Effector memory CD4-positive, alpha-beta T cell (primary cell): ENCODE data around the gene ABCB9.
A peak's percentile ranks its signal among the peaks of the same experiment; 100 is the strongest.

Source experiments
- DNase-seq, 3 donors: peaks; one replicate each; pipeline ENCODE4 v3.0.0-alpha.2; 2020
- H3K27ac ChIP-seq: 2 replicates; pipeline ENCODE4 v1.7.0; 2013; ENCODE audit warnings: mild to moderate bottlenecking, low read length, moderate library complexity; ENCODE audit not compliant: insufficient read depth, poor library complexity, severe bottlenecking
- H3K27me3 ChIP-seq: replicated peaks from 2 replicates; pipeline ENCODE4 v1.7.0; 2013; ENCODE audit warnings: mild to moderate bottlenecking, low read length; ENCODE audit not compliant: insufficient read depth, control insufficient read depth, poor library complexity, severe bottlenecking
- H3K36me3 ChIP-seq: 2 replicates; pipeline ENCODE4 v1.7.0; 2013; ENCODE audit warnings: mild to moderate bottlenecking, low read length, moderate library complexity; ENCODE audit not compliant: control insufficient read depth, insufficient read depth
- H3K4me1 ChIP-seq: 2 replicates; pipeline ENCODE4 v1.7.0; 2013; ENCODE audit warnings: low read length, mild to moderate bottlenecking; ENCODE audit not compliant: control insufficient read depth, insufficient read depth, poor library complexity, severe bottlenecking
- H3K4me3 ChIP-seq: 2 replicates; pipeline ENCODE4 v1.7.0; 2013; ENCODE audit warnings: low read length, low read depth, mild to moderate bottlenecking; ENCODE audit not compliant: insufficient read depth, poor library complexity, severe bottlenecking
- H3K9me3 ChIP-seq: 2 replicates; pipeline ENCODE4 v1.7.0; 2013; ENCODE audit warnings: mild to moderate bottlenecking, low read length, moderate library complexity; ENCODE audit not compliant: control insufficient read depth

Gene ABCB9

DNA sequence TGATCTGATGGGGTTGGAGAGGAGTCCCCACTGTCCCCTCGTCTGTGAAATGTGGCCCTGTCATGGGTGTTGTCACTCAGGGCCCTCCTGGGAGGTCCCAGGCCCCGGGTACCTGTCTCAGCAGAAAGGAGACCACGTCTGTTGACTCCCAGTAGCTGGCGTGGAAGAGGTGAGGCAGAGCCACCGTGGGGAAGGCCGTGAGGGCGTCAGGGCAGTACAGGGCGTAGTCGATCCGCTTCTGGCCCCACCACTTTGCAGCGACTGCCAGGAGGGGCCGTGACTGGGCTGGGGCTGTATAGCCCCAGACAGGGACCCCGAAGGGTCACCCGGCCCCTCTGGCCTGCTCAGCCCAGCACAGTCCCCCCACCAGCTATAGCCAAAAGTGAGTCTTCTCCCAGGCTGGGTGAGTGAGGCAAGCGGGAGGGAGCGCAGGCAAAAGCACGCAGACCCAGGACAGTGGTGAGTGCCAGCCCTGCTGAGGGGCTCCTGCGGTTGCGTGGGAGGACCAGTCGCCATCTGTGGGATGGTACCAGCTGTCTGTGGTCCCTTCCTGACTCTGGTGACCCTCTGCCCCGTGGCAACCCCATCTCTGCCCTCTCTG is 22.4 kb upstream of the ABCB9 start:
- Histone ChIP-seq H3K27ac (no peak overlapping the region), H3K27me3 (no peaks in the 10 kb centered on the region), H3K9me3 (no peaks in the 10 kb centered on the region), H3K36me3 (peaks cover 11% of the 10 kb centered on the region), H3K4me3 (no peak overlapping the region), H3K4me1 (peaks cover 4% of the 10 kb centered on the region)
- no peak for DNase-seq

GRCh38 chr12:122988036-122988435 is 21.8 kb upstream of the ABCB9 start:
- peaks cover 13% of the 10 kb centered on the region for H3K36me3 ChIP-seq
- H3K4me3 ChIP-seq, result no peak overlapping the region
- no peaks in the 10 kb centered on the region for H3K9me3 ChIP-seq
- no peak for DNase-seq
- H3K27me3 ChIP-seq, result no peaks in the 10 kb centered on the region
- peaks cover 5% of the 10 kb centered on the region for H3K4me1 ChIP-seq
- H3K27ac ChIP-seq, result no peak overlapping the region

DNA sequence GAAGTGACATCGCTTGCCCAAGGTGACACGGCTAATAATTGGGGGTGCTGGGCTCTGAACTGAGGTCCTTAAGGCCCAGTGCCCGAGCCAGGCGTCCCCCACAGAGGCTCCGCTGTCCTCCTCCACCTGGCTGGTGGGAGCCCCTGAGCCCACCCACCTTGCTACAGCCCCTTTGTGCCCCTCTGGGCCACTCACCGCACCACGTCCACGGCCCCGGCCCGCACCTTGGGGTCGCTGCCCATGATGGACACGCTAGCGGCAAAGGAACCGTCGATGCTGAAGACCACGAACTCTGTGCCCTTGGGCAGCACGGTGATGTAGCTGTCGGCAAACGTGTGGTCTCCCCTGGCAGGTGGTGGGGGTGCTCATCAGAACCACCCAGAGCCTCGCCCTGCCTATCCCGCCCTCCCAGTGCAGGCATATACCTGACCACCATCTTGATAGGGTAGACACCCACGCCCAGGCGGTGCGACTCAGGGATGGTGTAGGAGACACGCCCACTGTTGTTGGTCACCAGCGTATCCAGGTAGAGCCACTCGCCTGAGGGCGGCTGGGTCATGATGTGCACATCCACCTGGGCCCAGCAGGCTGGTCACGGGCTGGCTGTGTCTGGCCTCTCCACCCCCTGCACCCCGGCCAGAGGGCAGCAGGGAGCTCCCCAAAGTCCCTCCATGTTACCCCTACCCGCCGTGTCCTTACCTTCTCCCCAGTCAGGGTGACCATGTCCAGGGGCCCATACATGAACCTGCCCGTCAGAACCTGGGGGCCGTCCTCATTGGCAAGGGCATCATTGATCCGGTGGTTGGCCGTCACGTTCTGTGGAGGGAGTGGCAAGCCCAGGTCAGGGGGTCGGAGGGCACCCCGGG is 21.1 kb upstream of the ABCB9 start:
- Histone ChIP-seq H3K9me3 (no peaks in the 10 kb centered on the region), H3K27ac (no peak overlapping the region), H3K4me1 (peaks cover 11% of the 10 kb centered on the region), H3K36me3 (peaks cover 20% of the 10 kb centered on the region), H3K27me3 (no peaks in the 10 kb centered on the region), H3K4me3 (no peak overlapping the region)
- no peak for DNase-seq

- no peak overlapping the region for H3K27ac ChIP-seq
- no peak for DNase-seq
- H3K4me3 ChIP-seq, result no peak overlapping the region
- H3K36me3 ChIP-seq, result peaks cover 20% of the 10 kb centered on the region
- peaks cover 20% of the 10 kb centered on the region for H3K4me1 ChIP-seq
- H3K27me3 ChIP-seq, result no peaks in the 10 kb centered on the region
- no peaks in the 10 kb centered on the region for H3K9me3 ChIP-seq
Observed at GRCh38 chr12:122986258-122986871, 20.1 kb upstream of the ABCB9 start.

DNA sequence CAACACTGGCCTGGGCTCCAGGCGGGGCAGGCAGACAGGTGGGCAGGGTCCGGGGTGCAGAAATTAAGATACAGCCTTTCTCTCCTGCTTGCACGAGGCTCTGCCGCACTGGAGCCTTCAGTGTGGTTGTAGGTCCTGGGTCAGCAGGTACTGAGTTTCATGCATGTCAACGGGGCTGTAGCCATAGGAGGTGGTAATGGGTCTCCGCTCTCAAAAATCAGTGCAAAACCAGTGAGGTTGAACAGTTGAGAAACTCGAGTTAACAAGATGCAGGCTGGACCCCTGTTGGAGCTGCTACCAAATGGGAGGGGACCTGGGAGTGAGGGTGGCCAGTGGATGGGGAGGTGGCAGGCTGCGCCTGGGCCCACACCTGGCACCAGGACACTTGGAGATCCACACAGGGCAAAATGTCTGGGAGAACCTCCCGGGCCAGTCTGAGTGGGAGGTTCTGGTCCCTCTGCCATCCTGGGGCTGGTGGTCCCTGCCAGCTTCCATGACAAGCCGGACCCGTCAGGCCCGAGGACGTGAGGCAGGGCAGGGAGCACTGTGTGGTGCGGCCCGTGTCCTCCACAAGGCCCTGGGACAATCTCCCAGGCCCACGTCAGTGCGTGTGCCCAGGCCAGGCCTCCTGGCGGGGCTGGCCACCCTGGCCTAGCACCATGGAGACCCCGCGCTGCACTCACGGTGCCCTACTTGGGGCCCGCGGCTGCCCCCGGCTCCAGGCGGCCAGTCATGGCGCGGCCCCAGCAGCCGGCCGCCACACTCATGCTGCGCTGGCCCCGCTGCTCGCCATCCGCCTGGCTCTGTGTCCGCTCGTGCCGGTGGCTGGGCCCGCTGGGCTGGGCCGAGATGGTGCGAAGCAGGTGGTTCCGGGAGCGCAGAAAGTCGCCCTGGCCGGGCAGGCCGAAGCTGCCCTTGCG is 19.3 kb upstream of the ABCB9 start:
- no peak overlapping the region for H3K27ac ChIP-seq
- H3K4me3 ChIP-seq, result no peak overlapping the region
- no peak for DNase-seq
- no peaks in the 10 kb centered on the region for H3K27me3 ChIP-seq
- H3K36me3 ChIP-seq, result peaks cover 20% of the 10 kb centered on the region
- no peaks in the 10 kb centered on the region for H3K9me3 ChIP-seq
- peaks cover 23% of the 10 kb centered on the region for H3K4me1 ChIP-seq

DNA sequence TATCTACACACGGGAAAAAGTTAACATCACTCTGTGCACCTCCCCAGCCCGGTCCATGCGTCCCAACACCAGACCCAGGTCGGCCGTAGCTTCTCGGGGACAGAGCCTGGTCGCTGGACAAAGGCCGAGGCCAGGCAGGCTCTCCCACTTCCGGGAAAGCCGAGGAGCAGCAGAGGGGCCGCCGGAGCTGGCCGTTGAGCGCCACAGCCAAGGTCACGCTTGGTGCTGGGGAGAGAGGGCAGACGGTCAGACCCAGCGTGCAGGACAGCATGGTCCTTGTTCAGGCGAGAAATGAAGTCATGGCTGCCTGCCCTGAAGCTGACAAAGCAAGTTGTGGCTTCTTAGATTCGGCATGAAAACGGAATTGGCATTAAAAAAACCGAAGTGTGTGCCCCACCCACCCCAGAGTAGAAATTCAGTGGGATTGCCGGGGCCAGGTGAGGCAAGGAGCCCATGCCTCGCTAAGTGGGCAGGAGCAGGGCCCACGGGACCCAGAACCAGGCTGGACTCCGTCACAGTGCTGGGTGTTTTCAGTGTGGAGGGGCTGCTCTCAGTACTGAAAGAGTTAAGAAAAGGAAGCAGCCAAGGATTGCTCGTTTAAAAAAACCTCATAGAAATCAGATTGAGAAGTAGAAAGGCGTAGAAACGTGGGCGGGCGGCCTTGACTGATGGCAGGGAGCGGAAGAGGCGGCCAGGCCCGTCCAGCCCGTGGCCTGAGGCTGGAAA is 18.5 kb upstream of the ABCB9 start:
- H3K27me3 ChIP-seq, result no peaks in the 10 kb centered on the region
- peaks cover 26% of the 10 kb centered on the region for H3K4me1 ChIP-seq
- H3K9me3 ChIP-seq, result no peaks in the 10 kb centered on the region
- H3K27ac ChIP-seq, result peak overlapping the region; percentile 18
- peaks cover 20% of the 10 kb centered on the region for H3K36me3 ChIP-seq
- no peak overlapping the region for H3K4me3 ChIP-seq
- DNase-seq, result no peak

DNA sequence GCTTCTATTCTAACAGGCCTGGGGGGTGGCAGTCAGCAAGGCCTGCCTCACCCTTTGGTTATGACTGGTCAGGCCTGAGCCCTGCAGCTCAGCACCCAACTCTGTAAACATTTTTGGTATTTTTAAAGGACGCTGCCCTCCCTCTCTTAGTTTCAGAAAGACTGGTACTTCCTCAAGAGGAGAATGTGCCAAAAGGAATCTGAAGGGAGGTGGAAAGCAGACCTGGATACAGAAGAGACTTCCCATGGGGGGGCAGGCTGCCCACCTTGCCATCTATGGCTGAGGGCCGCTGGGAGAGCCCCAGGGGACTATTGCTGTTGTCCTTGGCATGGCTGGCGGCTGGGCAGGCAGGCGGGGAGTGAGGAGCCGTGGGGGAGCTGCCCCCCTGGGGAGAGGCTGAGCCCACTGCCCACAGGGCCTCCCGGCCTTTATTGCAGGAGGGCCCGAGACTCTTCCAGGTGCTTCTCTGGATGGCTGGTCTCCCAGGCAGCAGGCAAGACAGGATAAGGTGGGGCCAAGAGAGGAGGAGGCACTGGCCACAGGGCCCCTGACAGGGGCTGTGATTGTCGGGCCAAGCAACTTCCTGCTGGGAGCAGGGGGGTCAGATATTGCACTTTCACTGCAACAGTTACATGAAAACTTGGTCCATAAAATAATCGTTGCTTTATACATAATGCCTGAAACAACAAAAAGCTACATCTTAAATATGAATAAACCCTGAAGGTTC is 17.7 kb upstream of the ABCB9 start:
- Histone ChIP-seq H3K4me1 (peaks cover 34% of the 10 kb centered on the region), H3K27me3 (no peaks in the 10 kb centered on the region), H3K36me3 (peaks cover 20% of the 10 kb centered on the region), H3K27ac (peak overlapping the region; percentile 18), H3K9me3 (no peaks in the 10 kb centered on the region), H3K4me3 (no peak overlapping the region)
- no peak for DNase-seq

DNA sequence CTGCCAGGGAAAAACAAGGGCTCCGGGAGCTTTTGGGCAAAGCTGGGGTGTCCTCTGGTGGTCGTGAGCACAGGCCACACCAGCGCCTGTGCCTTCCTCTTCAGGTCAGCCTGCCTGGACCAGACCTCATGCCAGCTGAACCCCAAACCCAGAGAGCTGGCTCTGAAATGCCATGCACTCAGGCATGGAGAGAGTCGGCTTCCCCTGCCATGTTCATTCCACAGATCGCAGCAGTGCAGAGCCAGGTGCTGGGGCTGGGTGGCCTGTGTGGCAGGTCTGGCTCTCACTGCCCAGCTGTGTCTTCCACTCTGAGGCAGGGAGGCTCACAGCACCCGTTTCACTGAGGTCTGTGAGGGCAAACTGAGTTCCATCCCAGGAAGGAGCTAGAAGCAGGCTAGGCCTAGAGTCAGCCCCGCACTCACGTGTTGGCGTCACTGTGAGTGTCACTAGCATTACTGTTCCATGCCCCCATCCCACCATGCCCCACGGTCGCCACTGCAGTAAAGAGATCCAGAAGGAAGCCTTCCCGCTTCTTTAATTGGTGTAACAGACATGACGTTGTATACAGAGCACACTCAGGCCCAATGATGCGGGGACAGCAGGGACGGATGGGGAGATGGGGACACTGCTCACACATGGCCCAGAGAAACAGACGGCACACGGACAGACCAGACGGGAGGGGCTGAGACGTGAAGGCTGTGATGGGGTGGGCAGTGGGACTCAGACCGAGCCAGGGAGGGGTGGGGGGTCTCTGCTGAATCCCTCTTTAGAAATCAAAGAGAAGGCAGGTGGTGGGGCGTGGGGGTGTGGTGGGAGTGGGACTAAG is 16.9 kb upstream of the ABCB9 start:
- no peaks in the 10 kb centered on the region for H3K27me3 ChIP-seq
- H3K4me3 ChIP-seq, result no peak overlapping the region
- no peak for DNase-seq
- H3K9me3 ChIP-seq, result no peaks in the 10 kb centered on the region
- peak overlapping the region; percentile 37 for H3K27ac ChIP-seq
- peaks cover 35% of the 10 kb centered on the region for H3K4me1 ChIP-seq
- peaks cover 16% of the 10 kb centered on the region for H3K36me3 ChIP-seq
